ENCODE data around the gene KCMF1.

DNA sequence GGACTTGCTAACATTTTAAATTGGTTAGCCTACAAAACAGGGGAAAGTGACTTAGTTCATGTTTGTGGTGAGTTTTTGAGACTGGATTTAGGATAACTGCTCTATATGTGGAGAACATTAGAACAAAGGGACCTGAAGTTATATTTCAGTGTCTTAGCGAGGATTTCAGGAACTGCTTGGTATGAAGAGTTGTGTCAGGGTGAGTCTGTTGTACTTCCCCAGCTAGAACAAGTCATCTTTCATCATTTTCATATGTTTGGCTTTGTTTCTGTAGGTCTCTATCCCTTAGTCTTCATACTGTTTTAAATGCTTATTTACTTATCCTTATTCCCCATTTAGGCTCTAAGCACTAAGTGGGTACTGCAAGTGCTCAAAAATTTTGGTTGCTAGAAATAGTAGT is 41.9 kb downstream of the KCMF1 start:
- TF ChIP-seq, protein P1, sequence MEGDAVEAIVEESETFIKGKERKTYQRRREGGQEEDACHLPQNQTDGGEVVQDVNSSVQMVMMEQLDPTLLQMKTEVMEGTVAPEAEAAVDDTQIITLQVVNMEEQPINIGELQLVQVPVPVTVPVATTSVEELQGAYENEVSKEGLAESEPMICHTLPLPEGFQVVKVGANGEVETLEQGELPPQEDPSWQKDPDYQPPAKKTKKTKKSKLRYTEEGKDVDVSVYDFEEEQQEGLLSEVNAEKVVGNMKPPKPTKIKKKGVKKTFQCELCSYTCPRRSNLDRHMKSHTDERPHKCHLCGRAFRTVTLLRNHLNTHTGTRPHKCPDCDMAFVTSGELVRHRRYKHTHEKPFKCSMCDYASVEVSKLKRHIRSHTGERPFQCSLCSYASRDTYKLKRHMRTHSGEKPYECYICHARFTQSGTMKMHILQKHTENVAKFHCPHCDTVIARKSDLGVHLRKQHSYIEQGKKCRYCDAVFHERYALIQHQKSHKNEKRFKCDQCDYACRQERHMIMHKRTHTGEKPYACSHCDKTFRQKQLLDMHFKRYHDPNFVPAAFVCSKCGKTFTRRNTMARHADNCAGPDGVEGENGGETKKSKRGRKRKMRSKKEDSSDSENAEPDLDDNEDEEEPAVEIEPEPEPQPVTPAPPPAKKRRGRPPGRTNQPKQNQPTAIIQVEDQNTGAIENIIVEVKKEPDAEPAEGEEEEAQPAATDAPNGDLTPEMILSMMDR (IDR thresholded peaks at IDR 0.05), result no peak
- TF ChIP-seq POLR2AphosphoS5 (IDR thresholded peaks at IDR 0.05), result no peak
- TF ChIP-seq POLR2A (IDR thresholded peaks at IDR 0.05), result no peak
- no peak for TF ChIP-seq EP300 (IDR thresholded peaks at IDR 0.05)

Measured in sigmoid colon (tissue), 4 donors.